H1 (cell line): ENCODE measurements around the gene FIZ1.

Experiments used
- CBX8 ChIP-seq: fragments of 300-800, 300-1000 bp; sonication (generic); IDR thresholded peaks from 2 replicates; pipeline ENCODE4 v1.7.1; 2016; ENCODE audit warnings: low read depth, low read length, borderline replicate concordance
- CHD2 ChIP-seq: IDR thresholded peaks from 2 replicates; pipeline ENCODE4 v1.6.1; 2012; ENCODE audit warnings: low read length, improper control_type of control experiment
- GABPA ChIP-seq: IDR thresholded peaks from 2 replicates; pipeline ENCODE4 v1.6.1; 2011; ENCODE audit warnings: mild to moderate bottlenecking, low read length, moderate library complexity, borderline replicate concordance; ENCODE audit not compliant: insufficient read depth
- JUND ChIP-seq: IDR thresholded peaks from 2 replicates; pipeline ENCODE4 v1.6.1; 2011; ENCODE audit warnings: mild to moderate bottlenecking, improper control_type of control experiment, low read length
- POLR2A ChIP-seq, 2 experiments: IDR thresholded peaks; 1 replicate in 1 of 2; 2 replicates in 1 of 2; pipeline ENCODE4 v1.6.1; 2011; ENCODE audit warnings: low read depth in 2 of 2, low read length in 2 of 2, mild to moderate bottlenecking in 2 of 2; ENCODE audit errors: control extremely low read depth in 1 of 2
- RFX5 ChIP-seq: IDR thresholded peaks from 2 replicates; pipeline ENCODE4 v1.6.1; 2011; ENCODE audit warnings: low read depth, low read length, improper control_type of control experiment, borderline replicate concordance
- RXRA ChIP-seq: IDR thresholded peaks from 2 replicates; pipeline ENCODE4 v1.6.1; 2011; ENCODE audit warnings: low read depth, mild to moderate bottlenecking, low read length, moderate library complexity; ENCODE audit not compliant: insufficient read depth
- SP1 ChIP-seq: IDR thresholded peaks from 2 replicates; pipeline ENCODE4 v1.6.1; 2011; ENCODE audit warnings: low read depth, low read length
- TF ChIP-seq, protein P1 (sequence below), 3 experiments: IDR thresholded peaks; 1 replicate in 2 of 3; 2 replicates in 1 of 3; pipeline versions ENCODE4 v1.5.1 to v1.6.1; 2011; ENCODE audit warnings: low read length in 3 of 3, mild to moderate bottlenecking in 3 of 3, inconsistent platforms in 2 of 3, low read depth in 1 of 3, moderate library complexity in 1 of 3; ENCODE audit not compliant: insufficient read depth in 1 of 3; ENCODE audit errors: control extremely low read depth in 1 of 3
- TF ChIP-seq, protein P2 (sequence below): IDR thresholded peaks from 2 replicates; pipeline ENCODE4 v1.6.1; 2011; ENCODE audit warnings: low read depth, mild to moderate bottlenecking, low read length; ENCODE audit not compliant: insufficient read depth
- TF ChIP-seq, protein P3 (sequence below): IDR thresholded peaks from 2 replicates; pipeline ENCODE4 v1.6.1; 2012; ENCODE audit warnings: low read length, inconsistent platforms

DNA sequence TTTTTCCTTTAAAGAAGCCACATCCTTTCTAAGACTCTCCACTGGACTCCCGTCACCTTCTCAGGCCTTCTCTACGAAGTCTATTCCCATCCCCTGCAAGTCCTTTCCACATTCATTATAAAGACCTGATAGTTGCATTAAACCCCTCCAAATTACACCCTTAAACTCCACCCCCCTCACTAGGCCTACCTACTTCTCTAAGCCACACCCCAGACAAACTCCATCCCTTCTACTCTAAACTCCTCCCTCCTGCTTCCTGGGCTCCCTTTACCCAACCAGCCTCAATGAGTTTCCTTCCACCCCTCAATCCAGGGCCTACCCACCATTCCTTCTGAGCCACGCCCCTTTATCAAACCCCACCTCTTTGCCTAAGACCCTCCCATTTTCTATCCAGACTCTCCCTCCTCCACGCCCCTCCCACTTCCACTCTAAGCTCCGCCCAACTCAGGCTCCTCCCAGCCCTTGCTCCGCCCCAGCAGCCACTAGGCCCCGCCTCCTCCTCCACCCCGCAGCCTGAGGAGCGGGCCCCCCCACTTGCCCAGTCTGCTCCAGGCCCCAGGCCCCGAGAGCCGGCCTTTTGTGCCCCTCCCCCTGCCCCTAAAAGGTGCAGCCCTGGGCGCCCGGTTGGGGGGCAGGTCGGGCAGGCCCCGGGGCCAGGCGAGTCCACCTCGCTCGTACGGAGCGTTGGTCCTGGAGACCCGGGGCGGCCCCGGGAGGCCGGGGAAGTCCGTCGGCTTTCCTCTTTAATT is 424 bp downstream of the FIZ1 start:
- TF ChIP-seq SP1 (peak; percentile 37; the same call in 1 of the 2 replicates), CHD2 (no peak), RXRA (no peak), JUND (no peak), POLR2A (IDR thresholded peaks at IDR 0.05; ENCODE audit: control extremely low read depth in 1 of 2, low read depth in 2 of 2, low read length in 2 of 2) (peak; percentile 2 to 71; a peak in 1 of 3 replicates), RFX5 (no peak), GABPA (no peak), CBX8 (no peak)
- TF ChIP-seq, protein P1, sequence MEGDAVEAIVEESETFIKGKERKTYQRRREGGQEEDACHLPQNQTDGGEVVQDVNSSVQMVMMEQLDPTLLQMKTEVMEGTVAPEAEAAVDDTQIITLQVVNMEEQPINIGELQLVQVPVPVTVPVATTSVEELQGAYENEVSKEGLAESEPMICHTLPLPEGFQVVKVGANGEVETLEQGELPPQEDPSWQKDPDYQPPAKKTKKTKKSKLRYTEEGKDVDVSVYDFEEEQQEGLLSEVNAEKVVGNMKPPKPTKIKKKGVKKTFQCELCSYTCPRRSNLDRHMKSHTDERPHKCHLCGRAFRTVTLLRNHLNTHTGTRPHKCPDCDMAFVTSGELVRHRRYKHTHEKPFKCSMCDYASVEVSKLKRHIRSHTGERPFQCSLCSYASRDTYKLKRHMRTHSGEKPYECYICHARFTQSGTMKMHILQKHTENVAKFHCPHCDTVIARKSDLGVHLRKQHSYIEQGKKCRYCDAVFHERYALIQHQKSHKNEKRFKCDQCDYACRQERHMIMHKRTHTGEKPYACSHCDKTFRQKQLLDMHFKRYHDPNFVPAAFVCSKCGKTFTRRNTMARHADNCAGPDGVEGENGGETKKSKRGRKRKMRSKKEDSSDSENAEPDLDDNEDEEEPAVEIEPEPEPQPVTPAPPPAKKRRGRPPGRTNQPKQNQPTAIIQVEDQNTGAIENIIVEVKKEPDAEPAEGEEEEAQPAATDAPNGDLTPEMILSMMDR (IDR thresholded peaks at IDR 0.05; ENCODE audit: control extremely low read depth in 1 of 3, insufficient read depth in 1 of 3, low read depth in 1 of 3, low read length in 3 of 3): no peak
- TF ChIP-seq, protein P2, sequence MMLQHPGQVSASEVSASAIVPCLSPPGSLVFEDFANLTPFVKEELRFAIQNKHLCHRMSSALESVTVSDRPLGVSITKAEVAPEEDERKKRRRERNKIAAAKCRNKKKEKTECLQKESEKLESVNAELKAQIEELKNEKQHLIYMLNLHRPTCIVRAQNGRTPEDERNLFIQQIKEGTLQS: no peak
- TF ChIP-seq, protein P3, sequence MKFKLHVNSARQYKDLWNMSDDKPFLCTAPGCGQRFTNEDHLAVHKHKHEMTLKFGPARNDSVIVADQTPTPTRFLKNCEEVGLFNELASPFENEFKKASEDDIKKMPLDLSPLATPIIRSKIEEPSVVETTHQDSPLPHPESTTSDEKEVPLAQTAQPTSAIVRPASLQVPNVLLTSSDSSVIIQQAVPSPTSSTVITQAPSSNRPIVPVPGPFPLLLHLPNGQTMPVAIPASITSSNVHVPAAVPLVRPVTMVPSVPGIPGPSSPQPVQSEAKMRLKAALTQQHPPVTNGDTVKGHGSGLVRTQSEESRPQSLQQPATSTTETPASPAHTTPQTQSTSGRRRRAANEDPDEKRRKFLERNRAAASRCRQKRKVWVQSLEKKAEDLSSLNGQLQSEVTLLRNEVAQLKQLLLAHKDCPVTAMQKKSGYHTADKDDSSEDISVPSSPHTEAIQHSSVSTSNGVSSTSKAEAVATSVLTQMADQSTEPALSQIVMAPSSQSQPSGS: no peak
